H1 (cell line): ENCODE results near the gene IDUA. TPM values are rescaled to one million over a fixed set of nuclear protein-coding genes. Genes with fewer than 3 reads are reported as not detected.
A peak's percentile ranks its signal among the peaks of the same experiment; 100 is the strongest.

Experiments used
- CTCF ChIA-PET: fragments of 300-600 bp; sonication (Branson Sonifier 250); formaldehyde crosslinking; loops from one replicate; lab custom pipeline; 2021; ENCODE audit not compliant: partially characterized antibody; lab: Charles Lee
- POLR2A ChIA-PET: fragments of 300-600 bp; sonication (Branson Sonifier 250); formaldehyde crosslinking; loops from one replicate; lab custom pipeline; 2021; ENCODE audit warnings: inconsistent platforms; ENCODE audit not compliant: partially characterized antibody; lab: Charles Lee
- DNase-seq, 2 experiments: peaks; one replicate each; pipeline versions ENCODE4 v3.0.0 to v3.0.0-alpha.2; 2010 to 2022; ENCODE audit warnings: low spot score in 2 of 2, low read depth in 1 of 2, mixed read lengths in 1 of 2
- FAIRE-seq: peaks from 2 replicates; lab custom pipeline; 2011; peaks lifted over from hg19 to GRCh38; lab: Jason Lieb, UNC
- H2AFZ ChIP-seq: 2 replicates; pipeline ENCODE4 v1.8.1; 2012; ENCODE audit warnings: low read length, inconsistent platforms
- H2AK5ac ChIP-seq: 2 replicates; pipeline ENCODE4 v1.6.1; 2013; ENCODE audit warnings: low read depth, low read length
- H2BK120ac ChIP-seq: replicated peaks from 2 replicates; pipeline ENCODE3; 2013; ENCODE audit warnings: low read depth, low read length, inconsistent platforms
- H2BK12ac ChIP-seq: 2 replicates; pipeline ENCODE4 v1.6.1; 2013; ENCODE audit warnings: low read depth, low read length
- H2BK15ac ChIP-seq: 2 replicates; pipeline ENCODE4 v1.6.1; 2013; ENCODE audit warnings: low read length
- H2BK20ac ChIP-seq: 2 replicates; pipeline ENCODE4 v1.6.1; 2013; ENCODE audit warnings: low read length
- H2BK5ac ChIP-seq: 2 replicates; pipeline ENCODE4 v1.6.1; 2013; ENCODE audit warnings: low read depth, low read length
- H3K14ac ChIP-seq: 2 replicates; pipeline ENCODE4 v1.6.1; 2013; ENCODE audit warnings: inconsistent platforms; ENCODE audit not compliant: insufficient read length
- H3K18ac ChIP-seq: 2 replicates; pipeline ENCODE4 v1.6.1; 2013; ENCODE audit warnings: low read length; ENCODE audit errors: extremely low read depth
- H3K23ac ChIP-seq: 2 replicates; pipeline ENCODE4 v1.6.1; 2013; ENCODE audit warnings: inconsistent platforms; ENCODE audit not compliant: insufficient read length
- H3K23me2 ChIP-seq: 2 replicates; pipeline ENCODE4 v1.6.1; 2013; ENCODE audit warnings: low read depth, low read length
- H3K27ac ChIP-seq: 2 replicates; pipeline ENCODE4 v1.6.1; 2011; ENCODE audit warnings: low read depth, low read length, inconsistent platforms
- H3K27me3 ChIP-seq, 4 experiments: replicated peaks in 1 of 4; 1 replicate in 1 of 4; 2 replicates in 3 of 4; pipeline versions ENCODE4 v1.6.1 to v1.8.1; 2011 to 2013; ENCODE audit warnings: low read length in 3 of 4, mild to moderate bottlenecking in 3 of 4, inconsistent platforms in 2 of 4, mixed read lengths in 2 of 4, moderate library complexity in 1 of 4; ENCODE audit not compliant: control insufficient read depth in 3 of 4, insufficient read depth in 3 of 4; ENCODE audit errors: extremely low read depth in 1 of 4
- H3K36me3 ChIP-seq, 4 experiments: 2 replicates each; pipeline versions ENCODE4 v1.6.1 to v1.8.1; 2011 to 2013; ENCODE audit warnings: mild to moderate bottlenecking in 4 of 4, low read length in 3 of 4, moderate library complexity in 2 of 4, control low read depth in 1 of 4, inconsistent platforms in 1 of 4; ENCODE audit not compliant: insufficient read depth in 4 of 4, control insufficient read depth in 2 of 4
- H3K4ac ChIP-seq: replicated peaks from 2 replicates; pipeline ENCODE3; 2013; ENCODE audit warnings: low read length, low read depth, mixed read lengths, inconsistent platforms; ENCODE audit not compliant: insufficient read length
- H3K4me1 ChIP-seq, 4 experiments: replicated peaks in 1 of 4; 1 replicate in 1 of 4; 2 replicates in 3 of 4; pipeline versions ENCODE4 v1.6.1 to v1.8.1; 2011 to 2013; ENCODE audit warnings: low read length in 3 of 4, inconsistent platforms in 2 of 4, mixed read lengths in 1 of 4; ENCODE audit not compliant: insufficient read depth in 4 of 4, control insufficient read depth in 3 of 4
- H3K4me2 ChIP-seq, 2 experiments: 2 replicates each; pipeline versions ENCODE4 v1.6.1 to v1.8.1; 2011 to 2013; ENCODE audit warnings: low read depth in 2 of 2, low read length in 2 of 2, control low read depth in 1 of 2, inconsistent platforms in 1 of 2, mild to moderate bottlenecking in 1 of 2; ENCODE audit not compliant: insufficient read depth in 1 of 2
- H3K4me3 ChIP-seq, 4 experiments: fragments of 200-600, 300-600 bp in 1 of 4; sonication (generic), shearing (Covaris generic), sonication (Bioruptor Twin) in 1 of 4; 2 replicates each; pipeline versions ENCODE4 v1.5.1 to v1.8.1; 2011 to 2016; ENCODE audit warnings: low read length in 4 of 4, low read depth in 3 of 4, control low read depth in 2 of 4, inconsistent platforms in 2 of 4, mild to moderate bottlenecking in 2 of 4, mixed read lengths in 1 of 4, moderate library complexity in 1 of 4; ENCODE audit not compliant: insufficient read depth in 2 of 4; ENCODE audit errors: extremely low read depth in 1 of 4
- H3K56ac ChIP-seq: replicated peaks from 2 replicates; pipeline ENCODE3; 2013; ENCODE audit warnings: low read depth, mild to moderate bottlenecking, mixed read lengths, low read length, inconsistent platforms; ENCODE audit not compliant: insufficient read length
- H3K79me1 ChIP-seq: 2 replicates; pipeline ENCODE4 v1.6.1; 2013; ENCODE audit warnings: low read depth, low read length, control low read depth
- H3K79me2 ChIP-seq, 2 experiments: 2 replicates each; pipeline versions ENCODE4 v1.6.1 to v1.8.1; 2012 to 2013; ENCODE audit warnings: low read length in 2 of 2, mild to moderate bottlenecking in 2 of 2, inconsistent platforms in 1 of 2; ENCODE audit not compliant: insufficient read depth in 2 of 2, control insufficient read depth in 1 of 2
- H3K9ac ChIP-seq, 4 experiments: replicated peaks in 1 of 4; 1 replicate in 1 of 4; 2 replicates in 3 of 4; pipeline versions ENCODE4 v1.6.1 to v1.8.1; 2011 to 2013; ENCODE audit warnings: low read depth in 3 of 4, low read length in 3 of 4, control low read depth in 2 of 4, mild to moderate bottlenecking in 2 of 4, moderate library complexity in 2 of 4, inconsistent platforms in 1 of 4; ENCODE audit errors: extremely low read depth in 1 of 4
- H3K9me3 ChIP-seq, 2 experiments: 2 replicates each; pipeline versions ENCODE4 v1.6.1 to v1.8.1; 2012 to 2013; ENCODE audit warnings: mild to moderate bottlenecking in 2 of 2, moderate library complexity in 2 of 2, control low read depth in 1 of 2, inconsistent platforms in 1 of 2, low read depth in 1 of 2, low read length in 1 of 2, mixed read lengths in 1 of 2; ENCODE audit not compliant: insufficient read depth in 2 of 2
- H4K20me1 ChIP-seq, 2 experiments: replicated peaks in 1 of 2; 2 replicates each; pipeline versions ENCODE3 to v1.8.1; 2011 to 2013; ENCODE audit warnings: inconsistent platforms in 2 of 2, low read length in 2 of 2, mild to moderate bottlenecking in 1 of 2; ENCODE audit not compliant: insufficient read depth in 2 of 2, control insufficient read depth in 1 of 2
- H4K5ac ChIP-seq: 2 replicates; pipeline ENCODE4 v1.6.1; 2013; ENCODE audit warnings: low read length, low read depth, mixed read lengths, inconsistent platforms; ENCODE audit not compliant: insufficient read length
- H4K8ac ChIP-seq: 2 replicates; pipeline ENCODE4 v1.8.0; 2013; ENCODE audit warnings: mild to moderate bottlenecking, moderate library complexity, low read length, inconsistent platforms; ENCODE audit not compliant: insufficient read depth; ENCODE audit errors: extremely low read depth
- H4K91ac ChIP-seq: replicated peaks from 2 replicates; pipeline ENCODE3; 2013; ENCODE audit warnings: low read length, mixed read lengths, inconsistent platforms; ENCODE audit not compliant: insufficient read length
- BCL11A ChIP-seq, 2 experiments: IDR thresholded peaks; one replicate each; pipeline ENCODE4 v1.6.1; 2011; ENCODE audit warnings: low read depth in 2 of 2, low read length in 2 of 2, mild to moderate bottlenecking in 2 of 2
- GTF2F1 ChIP-seq: IDR thresholded peaks from 2 replicates; pipeline ENCODE4 v1.6.1; 2012; ENCODE audit warnings: low read depth, low read length, improper control_type of control experiment, borderline replicate concordance
- RAD21 ChIP-seq, 2 experiments: IDR thresholded peaks in 1 of 2; conservative IDR thresholded peaks in 1 of 2; 2 replicates each; pipeline ENCODE4 v1.6.1; 2011; ENCODE audit warnings: low read depth in 2 of 2, low read length in 2 of 2, improper control_type of control experiment in 1 of 2, inconsistent platforms in 1 of 2, mild to moderate bottlenecking in 1 of 2, moderate library complexity in 1 of 2
- SAP30 ChIP-seq: fragments of 300-600 bp; sonication (generic); IDR thresholded peaks from 2 replicates; pipeline ENCODE4 v1.7.1; 2012; ENCODE audit warnings: low read length, moderate library complexity, mild to moderate bottlenecking, inconsistent platforms; ENCODE audit not compliant: insufficient read depth, insufficient replicate concordance
- WGBS, 2 experiments: shearing (Covaris generic) in 1 of 2; methylation state at CpG; one replicate each; pipeline versions ENCODE4 v1.1.6 to v1.1.7; 2013 to 2015; ENCODE audit warnings: low lambda C conversion rate in 2 of 2, mixed read lengths in 2 of 2, inconsistent platforms in 1 of 2, low coverage in 1 of 2, missing lambda C conversion rate in 1 of 2; ENCODE audit not compliant: insufficient replicate concordance in 2 of 2, insufficient coverage in 1 of 2, insufficient read length in 1 of 2; ENCODE audit errors: extremely low coverage in 1 of 2, missing lambda C conversion rate in 1 of 2; 5-methylcytosine and 5-hydroxymethylcytosine counted together
- polyA plus RNA-seq, 7 experiments: library from polyadenylated mRNA; depleted of rRNA in 3 of 7; stranded (reverse) in 5 of 7; unstranded in 2 of 7; fragments of >200 nt in 5 of 7; fragments of 200-250 nt in 2 of 7; gene quantifications; 1 replicate in 5 of 7; 2 replicates in 1 of 7; 4 replicates in 1 of 7; pipeline versions ENCODE4 v1.2.1 to v1.2.3, GENCODE V29; 2011 to 2013; ENCODE audit warnings: missing spikeins in 2 of 7, mixed read lengths in 2 of 7
- total RNA-seq: library from RNA; stranded (reverse); fragmentation: NEBNext Ultra II Directional; extraction: Animal tissue kit (Norgen Biotek cat#: 25700); gene quantifications from 2 replicates; pipeline ENCODE4 v1.2.1, GENCODE V29; 2021

Gene IDUA
- total and polyA plus RNA-seq, 2 of the 8 experiments (the other 6 are each of a cell fraction or from before 2014, with no cell fraction given), result 2.8 to 4.8 TPM

GRCh38 chr4:1027915-1028238, 41.0 kb downstream of the IDUA start:
- Histone ChIP-seq H2BK15ac (no peak overlapping the region), H4K91ac (no peak overlapping the region), H3K4me2 (no peak overlapping the region), H3K27ac (no peak overlapping the region), H2AK5ac (0 out of 2 replicates have a peak overlapping the region, but pooled peaks have one; percentile 24), H2BK120ac (no peak overlapping the region), H2BK12ac (no peak overlapping the region), H3K4me3 (no peak overlapping the region), H2BK5ac (no peak overlapping the region), H3K9ac (no peak overlapping the region), H4K8ac (peak overlapping the region; percentile 51), H3K4me1 (peaks cover 0 to 12% (median 4%) of the 10 kb centered on the region in 4 experiments; a peak in 4 of 7 replicates), H2AFZ (no peak overlapping the region), H4K20me1 (peaks cover 0 to 14% of the 10 kb centered on the region in 2 experiments), H3K79me1 (no peaks in the 10 kb centered on the region), H3K9me3 (no peaks in the 10 kb centered on the region), H3K14ac (no peak overlapping the region), H4K5ac (no peak overlapping the region), H3K23ac (no peak overlapping the region), H2BK20ac (no peak overlapping the region), H3K18ac (no peak overlapping the region), H3K23me2 (no peaks in the 10 kb centered on the region; the same call in 1 of the 2 replicates), H3K56ac (no peak overlapping the region), H3K36me3 (peaks cover 0 to 9% (median 8%) of the 10 kb centered on the region in 4 experiments; a peak in 5 of 8 replicates), H3K4ac (no peak overlapping the region), H3K79me2 (no peaks in the 10 kb centered on the region), H3K27me3 (0 out of 7 replicates have a peak, but pooled peaks cover 0 to 5% (median 0%) of the 10 kb centered on the region in 4 experiments)
- ChIA-PET POLR2A (interaction anchor here (1.0 kb wide), 1 partner anchor 12 kb away, joined by 3 read pairs; no protein-coding TSS in a partner anchor), CTCF (interaction anchor here (1.0 to 2.1 kb wide), 2 partner anchors 9 to 63 kb away, joined by 3 to 6 read pairs; no protein-coding TSS in a partner anchor)
- TF ChIP-seq RAD21 (IDR thresholded peaks at IDR 0.05 in 1 of 2, conservative IDR thresholded peaks at IDR 0.05 in 1 of 2; ENCODE audit: low read depth in 2 of 2, low read length in 2 of 2) (no peak), BCL11A (IDR thresholded peaks at IDR 0.05; ENCODE audit: low read depth in 2 of 2, low read length in 2 of 2) (no peak), SAP30 (no peak), GTF2F1 (no peak)
- DNase-seq (no peak), FAIRE-seq (no peak)
- 88% methylated on average over 9 of the region's 9 CpGs; no CpG with 5 or more reads in 1 of the 2 experiments for WGBS, 2 experiments
